Measurements from ENCODE around the gene CHTOP. TPM values are rescaled to one million over a fixed set of nuclear protein-coding genes. Genes with fewer than 3 reads are reported as not detected.

CHTOP gene
- total and polyA plus RNA-seq, 2 experiments from 2014 or later: 73.4 to 97.8 TPM

- Mint-ChIP-seq H3K27me3 (ENCODE audit: insufficient read depth, low read depth, poor library complexity) (peaks cover 12% of the 10 kb centered on the region), H3K9me3 (no peaks in the 10 kb centered on the region), H3K4me1 (peaks cover 6% of the 10 kb centered on the region), H3K4me3 (no peak overlapping the region), H3K27ac (no peak overlapping the region), H3K36me3 (ENCODE audit: low read depth) (peaks cover 19% of the 10 kb centered on the region)
- Histone ChIP-seq H3K9me2 (ENCODE audit: insufficient read depth) (no peaks in the 10 kb centered on the region), H3K4me3 (no peak overlapping the region), H4K20me1 (replicated peaks; ENCODE audit: insufficient read depth) (peaks cover 14% of the 10 kb centered on the region), H3K79me2 (replicated peaks; ENCODE audit: insufficient read depth) (no peaks in the 10 kb centered on the region), H3F3A (replicated peaks; ENCODE audit: low read depth) (peaks cover 24% of the 10 kb centered on the region), H3K27ac (ENCODE audit: low read depth) (no peak overlapping the region), H2AFZ (no peak overlapping the region), H3K4me1 (ENCODE audit: insufficient read depth) (no peaks in the 10 kb centered on the region), H3K27me3 (ENCODE audit: insufficient read depth) (no peaks in the 10 kb centered on the region), H3K4me2 (no peak overlapping the region), H3K36me3 (ENCODE audit: insufficient read depth) (peaks cover 9% of the 10 kb centered on the region)
- no peak for ATAC-seq
- no peak for DNase-seq (ENCODE audit: low spot score)
- TF ChIP-seq STAT1 (IDR thresholded peaks at IDR 0.05; ENCODE audit: unreplicated experiment): no peak
- no peak for TF ChIP-seq NANOG (IDR thresholded peaks at IDR 0.05; ENCODE audit: borderline replicate concordance)
- TF ChIP-seq, protein P1, sequence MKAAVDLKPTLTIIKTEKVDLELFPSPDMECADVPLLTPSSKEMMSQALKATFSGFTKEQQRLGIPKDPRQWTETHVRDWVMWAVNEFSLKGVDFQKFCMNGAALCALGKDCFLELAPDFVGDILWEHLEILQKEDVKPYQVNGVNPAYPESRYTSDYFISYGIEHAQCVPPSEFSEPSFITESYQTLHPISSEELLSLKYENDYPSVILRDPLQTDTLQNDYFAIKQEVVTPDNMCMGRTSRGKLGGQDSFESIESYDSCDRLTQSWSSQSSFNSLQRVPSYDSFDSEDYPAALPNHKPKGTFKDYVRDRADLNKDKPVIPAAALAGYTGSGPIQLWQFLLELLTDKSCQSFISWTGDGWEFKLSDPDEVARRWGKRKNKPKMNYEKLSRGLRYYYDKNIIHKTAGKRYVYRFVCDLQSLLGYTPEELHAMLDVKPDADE (IDR thresholded peaks at IDR 0.05): no peak
- no peak for TF ChIP-seq EZH2phosphoT487 (IDR thresholded peaks at IDR 0.05; ENCODE audit: unreplicated experiment)
- TF ChIP-seq ZNF331 (CRISPR knock-in tag; IDR thresholded peaks at IDR 0.05; ENCODE audit: low read depth): no peak
- TF ChIP-seq, protein P2, sequence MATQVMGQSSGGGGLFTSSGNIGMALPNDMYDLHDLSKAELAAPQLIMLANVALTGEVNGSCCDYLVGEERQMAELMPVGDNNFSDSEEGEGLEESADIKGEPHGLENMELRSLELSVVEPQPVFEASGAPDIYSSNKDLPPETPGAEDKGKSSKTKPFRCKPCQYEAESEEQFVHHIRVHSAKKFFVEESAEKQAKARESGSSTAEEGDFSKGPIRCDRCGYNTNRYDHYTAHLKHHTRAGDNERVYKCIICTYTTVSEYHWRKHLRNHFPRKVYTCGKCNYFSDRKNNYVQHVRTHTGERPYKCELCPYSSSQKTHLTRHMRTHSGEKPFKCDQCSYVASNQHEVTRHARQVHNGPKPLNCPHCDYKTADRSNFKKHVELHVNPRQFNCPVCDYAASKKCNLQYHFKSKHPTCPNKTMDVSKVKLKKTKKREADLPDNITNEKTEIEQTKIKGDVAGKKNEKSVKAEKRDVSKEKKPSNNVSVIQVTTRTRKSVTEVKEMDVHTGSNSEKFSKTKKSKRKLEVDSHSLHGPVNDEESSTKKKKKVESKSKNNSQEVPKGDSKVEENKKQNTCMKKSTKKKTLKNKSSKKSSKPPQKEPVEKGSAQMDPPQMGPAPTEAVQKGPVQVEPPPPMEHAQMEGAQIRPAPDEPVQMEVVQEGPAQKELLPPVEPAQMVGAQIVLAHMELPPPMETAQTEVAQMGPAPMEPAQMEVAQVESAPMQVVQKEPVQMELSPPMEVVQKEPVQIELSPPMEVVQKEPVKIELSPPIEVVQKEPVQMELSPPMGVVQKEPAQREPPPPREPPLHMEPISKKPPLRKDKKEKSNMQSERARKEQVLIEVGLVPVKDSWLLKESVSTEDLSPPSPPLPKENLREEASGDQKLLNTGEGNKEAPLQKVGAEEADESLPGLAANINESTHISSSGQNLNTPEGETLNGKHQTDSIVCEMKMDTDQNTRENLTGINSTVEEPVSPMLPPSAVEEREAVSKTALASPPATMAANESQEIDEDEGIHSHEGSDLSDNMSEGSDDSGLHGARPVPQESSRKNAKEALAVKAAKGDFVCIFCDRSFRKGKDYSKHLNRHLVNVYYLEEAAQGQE (IDR thresholded peaks at IDR 0.05; ENCODE audit: unreplicated experiment): no peak
- no peak for TF ChIP-seq ZNF462 (CRISPR knock-in tag; IDR thresholded peaks at IDR 0.05)
- no peak for TF ChIP-seq CREB1 (CRISPR knock-in tag; IDR thresholded peaks at IDR 0.05; ENCODE audit: low read depth)
Measured at GRCh38 chr1:153649863-153650235, 16.0 kb downstream of the CHTOP start.
